Measurements from ENCODE around the gene SULT2B1.

GRCh38 chr19:48637948-48638830 is 86.2 kb downstream of the SULT2B1 start:
- TF ChIP-seq, protein P1, sequence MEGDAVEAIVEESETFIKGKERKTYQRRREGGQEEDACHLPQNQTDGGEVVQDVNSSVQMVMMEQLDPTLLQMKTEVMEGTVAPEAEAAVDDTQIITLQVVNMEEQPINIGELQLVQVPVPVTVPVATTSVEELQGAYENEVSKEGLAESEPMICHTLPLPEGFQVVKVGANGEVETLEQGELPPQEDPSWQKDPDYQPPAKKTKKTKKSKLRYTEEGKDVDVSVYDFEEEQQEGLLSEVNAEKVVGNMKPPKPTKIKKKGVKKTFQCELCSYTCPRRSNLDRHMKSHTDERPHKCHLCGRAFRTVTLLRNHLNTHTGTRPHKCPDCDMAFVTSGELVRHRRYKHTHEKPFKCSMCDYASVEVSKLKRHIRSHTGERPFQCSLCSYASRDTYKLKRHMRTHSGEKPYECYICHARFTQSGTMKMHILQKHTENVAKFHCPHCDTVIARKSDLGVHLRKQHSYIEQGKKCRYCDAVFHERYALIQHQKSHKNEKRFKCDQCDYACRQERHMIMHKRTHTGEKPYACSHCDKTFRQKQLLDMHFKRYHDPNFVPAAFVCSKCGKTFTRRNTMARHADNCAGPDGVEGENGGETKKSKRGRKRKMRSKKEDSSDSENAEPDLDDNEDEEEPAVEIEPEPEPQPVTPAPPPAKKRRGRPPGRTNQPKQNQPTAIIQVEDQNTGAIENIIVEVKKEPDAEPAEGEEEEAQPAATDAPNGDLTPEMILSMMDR (conservative IDR thresholded peaks at IDR 0.05): peak; percentile 51; the same call in 1 of the 2 replicates
- TF ChIP-seq EZH2 (IDR thresholded peaks at IDR 0.05; ENCODE audit: low read depth): no peak
